Measurements from ENCODE around the gene UBA52. TPM values are rescaled to one million over a fixed set of nuclear protein-coding genes. Genes with fewer than 3 reads are reported as not detected.

UBA52 gene
- total and polyA plus RNA-seq, 2 of the 13 experiments (the other 11 are each of a cell fraction or from before 2014, with no cell fraction given), result 959 to 1,782 TPM

- TF ChIP-seq, protein P1, sequence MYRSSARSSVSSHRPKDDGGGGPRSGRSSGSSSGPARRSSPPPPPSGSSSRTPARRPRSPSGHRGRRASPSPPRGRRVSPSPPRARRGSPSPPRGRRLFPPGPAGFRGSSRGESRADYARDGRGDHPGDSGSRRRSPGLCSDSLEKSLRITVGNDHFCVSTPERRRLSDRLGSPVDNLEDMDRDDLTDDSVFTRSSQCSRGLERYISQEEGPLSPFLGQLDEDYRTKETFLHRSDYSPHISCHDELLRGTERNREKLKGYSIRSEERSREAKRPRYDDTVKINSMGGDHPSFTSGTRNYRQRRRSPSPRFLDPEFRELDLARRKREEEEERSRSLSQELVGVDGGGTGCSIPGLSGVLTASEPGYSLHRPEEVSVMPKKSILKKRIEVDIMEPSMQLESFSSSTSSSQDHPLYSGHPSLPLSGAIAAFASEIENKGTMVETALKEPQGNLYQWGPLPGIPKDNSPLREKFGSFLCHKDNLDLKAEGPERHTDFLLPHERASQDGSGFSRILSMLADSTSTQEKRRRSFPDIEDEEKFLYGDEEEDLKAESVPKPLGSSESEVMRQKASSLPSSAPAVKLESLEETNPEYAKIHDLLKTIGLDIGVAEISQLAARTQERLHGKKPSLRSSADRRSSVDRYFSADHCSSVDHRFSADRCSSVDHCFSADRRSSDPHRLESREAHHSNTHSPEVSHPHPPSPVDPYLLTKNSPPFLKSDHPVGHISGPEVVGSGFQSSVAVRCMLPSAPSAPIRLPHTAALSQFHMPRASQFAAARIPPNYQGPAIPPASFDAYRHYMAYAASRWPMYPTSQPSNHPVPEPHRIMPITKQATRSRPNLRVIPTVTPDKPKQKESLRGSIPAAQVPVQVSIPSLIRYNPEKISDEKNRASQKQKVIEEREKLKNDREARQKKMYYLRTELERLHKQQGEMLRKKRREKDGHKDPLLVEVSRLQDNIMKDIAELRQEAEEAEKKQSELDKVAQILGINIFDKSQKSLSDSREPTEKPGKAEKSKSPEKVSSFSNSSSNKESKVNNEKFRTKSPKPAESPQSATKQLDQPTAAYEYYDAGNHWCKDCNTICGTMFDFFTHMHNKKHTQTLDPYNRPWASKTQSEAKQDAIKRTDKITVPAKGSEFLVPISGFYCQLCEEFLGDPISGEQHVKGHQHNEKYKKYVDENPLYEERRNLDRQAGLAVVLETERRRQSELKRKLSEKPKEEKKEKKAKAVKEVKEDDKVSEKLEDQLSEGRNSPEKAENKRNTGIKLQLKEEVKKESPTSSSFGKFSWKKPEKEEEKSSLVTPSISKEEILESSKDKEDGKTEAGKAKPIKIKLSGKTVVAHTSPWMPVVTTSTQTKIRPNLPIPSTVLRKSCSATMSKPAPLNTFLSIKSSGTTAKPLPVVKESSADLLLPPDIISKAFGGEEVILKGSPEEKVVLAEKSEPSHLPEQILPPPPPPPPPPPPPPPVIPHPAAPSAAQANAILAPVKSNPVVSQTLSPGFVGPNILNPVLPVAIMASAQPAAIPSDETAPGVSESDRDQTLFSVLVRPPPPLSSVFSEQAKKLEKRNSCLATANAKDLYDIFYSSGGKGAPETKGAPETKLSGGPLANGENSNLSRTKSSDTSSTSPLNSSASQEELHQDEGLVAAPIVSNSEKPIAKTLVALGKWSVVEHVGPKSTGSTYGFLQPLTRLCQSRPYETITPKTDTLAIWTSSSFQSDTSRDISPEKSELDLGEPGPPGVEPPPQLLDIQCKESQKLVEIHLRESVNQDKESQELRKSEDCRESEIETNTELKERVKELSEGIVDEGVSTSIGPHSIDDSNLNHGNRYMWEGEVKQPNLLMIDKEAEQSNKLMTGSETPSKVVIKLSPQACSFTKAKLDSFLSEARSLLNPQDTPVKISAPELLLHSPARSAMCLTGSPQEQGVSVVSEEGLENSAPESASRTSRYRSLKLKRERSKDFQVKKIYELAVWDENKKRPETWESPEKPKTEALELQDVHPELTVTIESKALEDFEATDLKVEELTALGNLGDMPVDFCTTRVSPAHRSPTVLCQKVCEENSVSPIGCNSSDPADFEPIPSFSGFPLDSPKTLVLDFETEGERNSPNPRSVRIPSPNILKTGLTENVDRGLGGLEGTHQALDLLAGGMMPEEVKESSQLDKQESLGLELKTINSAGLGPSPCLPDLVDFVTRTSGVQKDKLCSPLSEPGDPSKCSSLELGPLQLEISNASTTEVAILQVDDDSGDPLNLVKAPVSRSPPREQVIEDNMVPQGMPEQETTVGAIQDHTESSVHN (CRISPR knock-in tag; IDR thresholded peaks at IDR 0.05), result no peak; the same call in 1 of the 2 replicates
- TF ChIP-seq ZNF737 (CRISPR knock-in tag; IDR thresholded peaks at IDR 0.05; ENCODE audit: borderline replicate concordance), result no peak
- TF ChIP-seq ZNF776 (CRISPR knock-in tag; IDR thresholded peaks at IDR 0.05), result peak; percentile 75; the same call in 1 of the 2 replicates
- TF ChIP-seq, protein P2, sequence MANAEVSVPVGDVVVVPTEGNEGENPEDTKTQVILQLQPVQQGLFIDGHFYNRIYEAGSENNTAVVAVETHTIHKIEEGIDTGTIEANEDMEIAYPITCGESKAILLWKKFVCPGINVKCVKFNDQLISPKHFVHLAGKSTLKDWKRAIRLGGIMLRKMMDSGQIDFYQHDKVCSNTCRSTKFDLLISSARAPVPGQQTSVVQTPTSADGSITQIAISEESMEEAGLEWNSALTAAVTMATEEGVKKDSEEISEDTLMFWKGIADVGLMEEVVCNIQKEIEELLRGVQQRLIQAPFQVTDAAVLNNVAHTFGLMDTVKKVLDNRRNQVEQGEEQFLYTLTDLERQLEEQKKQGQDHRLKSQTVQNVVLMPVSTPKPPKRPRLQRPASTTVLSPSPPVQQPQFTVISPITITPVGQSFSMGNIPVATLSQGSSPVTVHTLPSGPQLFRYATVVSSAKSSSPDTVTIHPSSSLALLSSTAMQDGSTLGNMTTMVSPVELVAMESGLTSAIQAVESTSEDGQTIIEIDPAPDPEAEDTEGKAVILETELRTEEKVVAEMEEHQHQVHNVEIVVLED (CRISPR knock-in tag; IDR thresholded peaks at IDR 0.05; ENCODE audit: borderline replicate concordance), result peak; percentile 99
- no peak for TF ChIP-seq NR2F6 (IDR thresholded peaks at IDR 0.05)
- peak; percentile 85; the same call in 1 of the 2 replicates for TF ChIP-seq NR2F6 (CRISPR knock-in tag; IDR thresholded peaks at IDR 0.05)
- no peak for TF ChIP-seq NKX3-1 (CRISPR knock-in tag; IDR thresholded peaks at IDR 0.05)
- TF ChIP-seq EHMT2 (IDR thresholded peaks at IDR 0.05; ENCODE audit: borderline replicate concordance, low read depth, low read length), result no peak
- TF ChIP-seq ZKSCAN5 (CRISPR knock-in tag; IDR thresholded peaks at IDR 0.05), result no peak
- TF ChIP-seq SUZ12 (IDR thresholded peaks at IDR 0.05; ENCODE audit: low read depth, low read length), result no peak
- no peak for TF ChIP-seq TEAD2 (CRISPR knock-in tag; IDR thresholded peaks at IDR 0.05)
- peak; percentile 71 for TF ChIP-seq ZNF160 (CRISPR knock-in tag; IDR thresholded peaks at IDR 0.05)
- TF ChIP-seq FIP1L1 (IDR thresholded peaks at IDR 0.05; ENCODE audit: borderline replicate concordance, insufficient read depth, low read depth, low read length), result no peak
- TF ChIP-seq SRF (IDR thresholded peaks at IDR 0.05; ENCODE audit: low read depth, low read length), result no peak
- peak; percentile 77 for TF ChIP-seq GATAD2A (CRISPR knock-in tag; IDR thresholded peaks at IDR 0.05)
- TF ChIP-seq DNMT3B (CRISPR knock-in tag; conservative IDR thresholded peaks at IDR 0.05), result peak; percentile 35
- TF ChIP-seq, protein P3, sequence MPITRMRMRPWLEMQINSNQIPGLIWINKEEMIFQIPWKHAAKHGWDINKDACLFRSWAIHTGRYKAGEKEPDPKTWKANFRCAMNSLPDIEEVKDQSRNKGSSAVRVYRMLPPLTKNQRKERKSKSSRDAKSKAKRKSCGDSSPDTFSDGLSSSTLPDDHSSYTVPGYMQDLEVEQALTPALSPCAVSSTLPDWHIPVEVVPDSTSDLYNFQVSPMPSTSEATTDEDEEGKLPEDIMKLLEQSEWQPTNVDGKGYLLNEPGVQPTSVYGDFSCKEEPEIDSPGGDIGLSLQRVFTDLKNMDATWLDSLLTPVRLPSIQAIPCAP (CRISPR knock-in tag; IDR thresholded peaks at IDR 0.05; ENCODE audit: low read depth), result no peak
Measured at GRCh38 chr19:18571564-18572344, at the start of gene UBA52 (continued).
